Subcutaneous adipose tissue (tissue), 4 donors: ENCODE results near the gene PBX1. TPM values are rescaled to one million over a fixed set of nuclear protein-coding genes. Genes with fewer than 3 reads are reported as not detected.

Experiments used
- CTCF ChIP-seq: fragments of 450-650 bp; IDR thresholded peaks from one replicate; pipeline ENCODE4 v1.5.1; 2016; ENCODE audit warnings: low read depth, mild to moderate bottlenecking, control low read depth, antibody characterized with exemption, moderate library complexity
- total RNA-seq, 4 donors: library from RNA; depleted of rRNA; stranded (reverse); fragments of >200 nt; gene quantifications; one replicate each; pipeline ENCODE4 v1.1.0, GENCODE V29; 2016

PBX1 gene
- total RNA-seq, 4 donors from 2014 or later, result 36.5 to 61.1 (median 54.2) TPM

DNA sequence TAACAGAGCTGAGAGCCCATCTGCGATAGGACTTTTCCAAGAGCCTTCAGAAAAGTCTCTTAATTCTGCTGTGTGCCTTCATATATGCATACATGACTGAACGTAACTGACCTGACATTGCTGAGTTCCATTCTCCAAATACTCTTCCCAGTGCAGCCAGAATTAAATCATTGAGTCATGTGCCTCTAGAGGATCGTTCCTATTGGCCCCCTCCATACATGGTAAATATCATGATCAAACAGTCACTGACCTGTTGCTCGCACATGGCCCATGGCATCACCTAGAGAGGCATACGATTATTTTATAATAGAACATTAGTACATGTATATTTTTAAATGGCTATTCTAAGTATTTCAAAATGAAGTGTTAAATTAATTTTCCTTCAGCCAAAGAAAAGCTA is 186.8 kb downstream of the PBX1 start:
- no peak for TF ChIP-seq CTCF

DNA sequence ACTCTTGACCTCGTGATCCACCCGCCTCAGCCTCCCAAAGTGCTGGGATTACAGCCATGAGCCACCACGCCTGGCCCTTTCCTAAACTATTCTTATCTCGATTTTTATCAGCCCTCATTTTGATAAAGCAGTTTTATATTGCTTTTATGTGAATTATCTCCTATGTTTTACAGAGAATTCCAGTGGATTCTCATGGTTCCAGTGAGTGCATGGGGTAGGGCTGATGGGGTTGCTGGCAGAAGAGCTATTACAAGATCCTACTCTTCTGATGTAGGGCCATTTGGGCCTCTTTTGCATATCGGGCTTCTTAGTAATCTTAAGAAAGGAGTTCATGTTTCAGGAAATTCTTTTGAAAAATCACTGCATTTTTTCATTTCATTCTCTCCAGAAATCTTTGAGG is 187.6 kb downstream of the PBX1 start:
- TF ChIP-seq CTCF, result no peak

DNA sequence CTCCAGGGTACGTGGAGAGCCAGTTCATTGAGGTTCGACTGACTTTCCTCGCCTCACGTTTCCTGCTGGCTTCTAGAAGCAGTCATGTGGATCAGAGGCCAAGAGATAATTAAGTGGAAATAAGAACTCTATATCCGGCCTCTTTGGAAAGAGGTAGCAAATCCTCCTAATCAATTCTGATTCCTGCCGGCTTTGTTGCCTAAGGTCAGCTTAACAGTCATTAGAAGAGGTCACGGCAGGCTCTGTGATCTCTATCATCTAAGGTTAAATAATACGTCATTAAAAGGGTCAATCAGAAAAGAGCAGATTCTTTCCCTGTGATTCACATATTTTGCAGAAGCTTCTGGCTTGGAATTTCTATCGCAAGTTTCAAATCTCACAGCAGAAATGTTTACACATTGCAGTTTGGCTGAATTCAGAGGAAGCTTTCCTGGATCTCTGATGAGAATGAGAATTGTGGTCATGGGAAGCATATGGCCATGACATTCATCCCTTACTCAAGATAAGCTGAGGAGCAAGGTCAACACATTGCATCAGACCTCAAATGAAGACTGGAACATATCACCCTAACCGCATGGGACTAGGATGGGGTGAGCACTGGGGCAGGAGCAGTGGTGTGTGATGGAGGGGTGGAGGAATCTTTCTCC is 189.4 kb downstream of the PBX1 start:
- no peak for TF ChIP-seq CTCF

DNA sequence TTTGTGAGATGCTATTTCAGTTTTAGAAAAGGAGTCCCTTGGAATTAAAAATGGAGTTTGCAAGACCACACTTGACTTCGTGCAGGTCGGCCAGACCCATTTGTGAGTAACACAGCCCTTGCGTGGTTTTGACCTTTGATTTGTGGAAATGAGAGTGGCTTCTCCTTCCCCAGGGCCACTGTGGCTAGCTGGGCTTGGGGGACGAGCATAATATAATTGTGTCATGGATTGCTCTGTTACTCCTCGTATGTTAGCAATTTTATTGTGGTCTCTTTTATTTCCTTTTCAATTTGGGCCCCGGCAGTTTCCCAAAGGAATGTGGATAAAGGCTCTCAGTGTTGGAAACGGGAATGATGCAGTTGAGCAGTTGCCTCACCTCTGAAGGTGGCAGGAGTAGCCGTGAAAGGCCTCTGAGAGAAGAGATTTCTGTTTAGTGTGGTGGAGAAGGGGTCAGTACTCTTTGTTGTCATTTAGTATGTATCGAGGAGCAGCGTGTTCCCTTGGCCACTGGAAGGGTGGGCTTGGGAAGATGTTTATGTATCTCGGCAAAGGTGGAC is 194.6 kb downstream of the PBX1 start:
- TF ChIP-seq CTCF, result no peak

- no peak for TF ChIP-seq CTCF
These were observed 195.2 kb downstream of the PBX1 start for GRCh38 chr1:164754088-164754600.

DNA sequence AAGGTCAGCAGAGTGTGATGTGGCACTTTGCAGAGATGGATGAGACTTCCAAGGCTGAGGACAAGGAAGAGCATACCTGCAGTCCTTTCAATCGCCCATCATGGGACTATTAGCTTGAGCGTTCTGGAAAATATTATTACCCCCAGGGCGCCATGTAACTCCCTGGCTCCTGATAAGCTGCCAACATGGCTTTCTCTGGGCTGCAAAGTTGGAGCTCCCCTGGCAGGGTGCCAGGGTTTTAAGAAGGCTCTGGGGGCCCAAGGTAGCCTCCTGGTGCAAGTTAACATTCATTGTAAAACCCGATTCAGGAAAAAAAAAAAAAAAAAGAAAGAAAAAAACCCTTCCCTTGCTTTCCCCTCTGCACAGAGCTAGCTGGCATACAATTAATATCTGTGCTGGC is 196.7 kb downstream of the PBX1 start:
- TF ChIP-seq CTCF, result no peak

- TF ChIP-seq CTCF, result no peak
These were observed 197.8 kb downstream of the PBX1 start for GRCh38 chr1:164756741-164757140.
